Urinary bladder (tissue), 4 donors: Measurements from ENCODE around the gene INPP5F. TPM values are rescaled to one million over a fixed set of nuclear protein-coding genes. Genes with fewer than 3 reads are reported as not detected.

ENCODE experiments used
- DNase-seq: peaks from one replicate; pipeline ENCODE4 v3.0.0-alpha.2; 2015; ENCODE audit errors: extremely low spot score
- H3K27ac ChIP-seq: one replicate; pipeline ENCODE4 v1.5.1; 2013; ENCODE audit warnings: low read depth, mild to moderate bottlenecking, moderate library complexity
- H3K36me3 ChIP-seq: one replicate; pipeline ENCODE4 v1.6.1; 2013; ENCODE audit warnings: mild to moderate bottlenecking, moderate library complexity; ENCODE audit not compliant: insufficient read depth
- H3K4me1 ChIP-seq: one replicate; pipeline ENCODE4 v1.6.1; 2013; ENCODE audit warnings: mild to moderate bottlenecking, moderate library complexity; ENCODE audit not compliant: insufficient read depth
- H3K4me3 ChIP-seq: one replicate; pipeline ENCODE4 v1.5.1; 2013; ENCODE audit warnings: low read depth, low read length
- WGBS: extraction: QIAGEN DNeasy Blood & Tissue Kit; methylation state at CpG from one replicate; pipeline ENCODE4 v1.1.7; 2013; 5-methylcytosine and 5-hydroxymethylcytosine counted together
- polyA plus RNA-seq: library from polyadenylated mRNA; stranded (reverse); fragments of 200-250 nt; gene quantifications from one replicate; pipeline ENCODE4 v1.2.3, GENCODE V29; 2013
- total RNA-seq: library from RNA; depleted of rRNA; stranded (reverse); fragments of >200 nt; gene quantifications from one replicate; pipeline ENCODE4 v1.2.3, GENCODE V29; 2014
- donor health status: healthy with polysubstance abuse.
- donor health status: healthy.

The INPP5F gene
- total and polyA plus RNA-seq, 2 donors = 11.6 to 58.3 TPM

- no peak for DNase-seq
- Histone ChIP-seq H3K36me3 (no peaks in the 10 kb centered on the region), H3K27ac (no peak overlapping the region), H3K4me3 (no peak overlapping the region), H3K4me1 (no peaks in the 10 kb centered on the region)
- 63% methylated on average over 8 of the region's 8 CpGs for WGBS
Measured at GRCh38 chr10:119742947-119743648, 17.2 kb downstream of the INPP5F start.

- no peak for DNase-seq
- 98% methylated on average over 12 of the region's 12 CpGs for WGBS
- no peaks in the 10 kb centered on the region for H3K36me3 ChIP-seq
- no peaks in the 10 kb centered on the region for H3K4me1 ChIP-seq
- H3K27ac ChIP-seq = no peak overlapping the region
- no peak overlapping the region for H3K4me3 ChIP-seq
Measured at GRCh38 chr10:119747940-119748339, 22.1 kb downstream of the INPP5F start.

- no peaks in the 10 kb centered on the region for H3K36me3 ChIP-seq
- no peak overlapping the region for H3K4me3 ChIP-seq
- H3K4me1 ChIP-seq = no peaks in the 10 kb centered on the region
- 86% methylated on average over 12 of the region's 12 CpGs for WGBS
- no peak overlapping the region for H3K27ac ChIP-seq
- no peak for DNase-seq
Measured at GRCh38 chr10:119748871-119749270, 23.0 kb downstream of the INPP5F start.

- no peaks in the 10 kb centered on the region for H3K36me3 ChIP-seq
- no peak overlapping the region for H3K27ac ChIP-seq
- 95% methylated on average over 7 of the region's 7 CpGs for WGBS
- H3K4me1 ChIP-seq = no peaks in the 10 kb centered on the region
- H3K4me3 ChIP-seq = no peak overlapping the region
- no peak for DNase-seq
Measured at GRCh38 chr10:119749455-119749854, 23.6 kb downstream of the INPP5F start.

- Histone ChIP-seq H3K36me3 (no peaks in the 10 kb centered on the region), H3K27ac (no peak overlapping the region), H3K4me1 (no peaks in the 10 kb centered on the region), H3K4me3 (no peak overlapping the region)
- DNase-seq = peak; percentile 51
- WGBS = 31% methylated on average over 9 of the region's 9 CpGs
Measured at GRCh38 chr10:119750391-119751230, 24.8 kb downstream of the INPP5F start.

- WGBS = 68% methylated on average over 2 of the region's 2 CpGs
- Histone ChIP-seq H3K27ac (no peak overlapping the region), H3K4me1 (no peaks in the 10 kb centered on the region), H3K4me3 (no peak overlapping the region), H3K36me3 (no peaks in the 10 kb centered on the region)
- DNase-seq = no peak
Measured at GRCh38 chr10:119753309-119753708, 27.5 kb downstream of the INPP5F start.

- Histone ChIP-seq H3K36me3 (no peaks in the 10 kb centered on the region), H3K4me1 (no peaks in the 10 kb centered on the region), H3K27ac (no peak overlapping the region), H3K4me3 (no peak overlapping the region)
- WGBS = 82% methylated on average over 5 of the region's 5 CpGs
- no peak for DNase-seq
Measured at GRCh38 chr10:119754085-119754484, 28.2 kb downstream of the INPP5F start.

- 96% methylated on average over 4 of the region's 4 CpGs for WGBS
- no peak overlapping the region for H3K4me3 ChIP-seq
- no peaks in the 10 kb centered on the region for H3K4me1 ChIP-seq
- DNase-seq = no peak
- no peaks in the 10 kb centered on the region for H3K36me3 ChIP-seq
- H3K27ac ChIP-seq = no peak overlapping the region
Measured at GRCh38 chr10:119754936-119755335, 29.1 kb downstream of the INPP5F start.

- WGBS = 87% methylated on average over 5 of the region's 5 CpGs
- Histone ChIP-seq H3K4me1 (no peaks in the 10 kb centered on the region), H3K27ac (no peak overlapping the region), H3K36me3 (no peaks in the 10 kb centered on the region), H3K4me3 (no peak overlapping the region)
- DNase-seq = no peak
Measured at GRCh38 chr10:119755446-119755845, 29.6 kb downstream of the INPP5F start.

GRCh38 chr10:119758448-119759195, 32.8 kb downstream of the INPP5F start:
- Histone ChIP-seq H3K27ac (no peak overlapping the region), H3K4me1 (no peaks in the 10 kb centered on the region), H3K4me3 (no peak overlapping the region), H3K36me3 (no peaks in the 10 kb centered on the region)
- no peak for DNase-seq
- WGBS = 93% methylated on average over 5 of the region's 5 CpGs

GRCh38 chr10:119759832-119760231, 34.0 kb downstream of the INPP5F start:
- no peaks in the 10 kb centered on the region for H3K36me3 ChIP-seq
- no peak for DNase-seq
- no peaks in the 10 kb centered on the region for H3K4me1 ChIP-seq
- WGBS = 90% methylated on average over 5 of the region's 5 CpGs
- no peak overlapping the region for H3K4me3 ChIP-seq
- no peak overlapping the region for H3K27ac ChIP-seq

GRCh38 chr10:119761106-119761505, 35.3 kb downstream of the INPP5F start:
- DNase-seq = no peak
- H3K36me3 ChIP-seq = no peaks in the 10 kb centered on the region
- no peak overlapping the region for H3K27ac ChIP-seq
- 27% methylated on average over 3 of the region's 3 CpGs for WGBS
- no peak overlapping the region for H3K4me3 ChIP-seq
- no peaks in the 10 kb centered on the region for H3K4me1 ChIP-seq

GRCh38 chr10:119762035-119762434, 36.2 kb downstream of the INPP5F start:
- Histone ChIP-seq H3K27ac (no peak overlapping the region), H3K4me1 (no peaks in the 10 kb centered on the region), H3K4me3 (no peak overlapping the region), H3K36me3 (no peaks in the 10 kb centered on the region)
- DNase-seq = no peak
- WGBS = 83% methylated on average over 3 of the region's 3 CpGs
